ENCODE results near the gene FAXDC2. TPM values are rescaled to one million over a fixed set of nuclear protein-coding genes. Genes with fewer than 3 reads are reported as not detected.

The FAXDC2 gene
- total RNA-seq, 1 experiment from 2014 or later: 0.39 TPM

DNA sequence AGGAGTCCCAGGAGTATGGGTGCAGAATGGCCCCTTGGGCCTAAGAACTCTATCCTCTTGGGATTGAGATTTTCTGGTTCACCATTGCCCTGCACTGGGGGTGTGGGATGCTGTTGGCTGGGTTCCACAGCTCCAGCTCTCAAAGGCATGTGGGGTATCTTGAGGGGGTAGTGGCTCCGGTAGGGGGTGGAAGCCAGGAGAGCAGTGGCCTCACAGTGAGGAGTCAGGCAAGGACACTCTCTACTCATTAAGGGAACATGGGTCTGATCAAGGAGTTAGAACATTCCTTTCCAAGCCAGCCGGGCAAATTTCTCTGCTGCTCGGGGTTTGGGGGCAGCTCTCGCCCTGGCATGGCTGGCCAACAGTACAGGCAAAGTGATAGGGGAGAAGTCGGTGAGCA is 62.2 kb downstream of the FAXDC2 start:
- no peaks in the 10 kb centered on the region for H3K27me3 ChIP-seq (ENCODE audit: control insufficient read depth, insufficient read depth, low read length)
- H3K4me1 ChIP-seq (ENCODE audit: control insufficient read depth, insufficient read depth, low read length): peaks cover 23% of the 10 kb centered on the region
- H3K27ac ChIP-seq (ENCODE audit: low read length): no peak overlapping the region
- no peaks in the 10 kb centered on the region for H3K9me3 ChIP-seq (ENCODE audit: control insufficient read depth, insufficient read depth, low read depth, low read length)
- POLR2A ChIA-PET: no interaction called here
- no TSS peak for BruUV-seq (replicated peaks)
- CTCF ChIA-PET: no interaction called here
- DNase-seq (ENCODE audit: low read depth, low spot score) (no peak), ATAC-seq (no peak)
- in situ Hi-C loops (cut with HindIII; ENCODE audit: low pct_unique_long_range_greater_than_20kb, low sequenced_read_pairs) (no loop called here), intact Hi-C loops (cut with micrococcal nuclease; ENCODE audit: unreplicated experiment) (no loop called here)
- peaks cover 10% of the 10 kb centered on the region for H3K36me3 ChIP-seq (ENCODE audit: control insufficient read depth, insufficient read depth, low read length)
- no peak overlapping the region for H3K4me3 ChIP-seq (ENCODE audit: low read depth in 2 of 2, low read length in 2 of 2)
- no peak for TF ChIP-seq TCF7L2 (IDR thresholded peaks at IDR 0.05; ENCODE audit: low read depth, low read length)
- TF ChIP-seq SIN3A (IDR thresholded peaks at IDR 0.05; ENCODE audit: borderline replicate concordance, insufficient read depth, low read depth, low read length): no peak

- intact Hi-C loops (cut with micrococcal nuclease; ENCODE audit: unreplicated experiment) (no loop called here), in situ Hi-C loops (cut with HindIII; ENCODE audit: low pct_unique_long_range_greater_than_20kb, low sequenced_read_pairs) (no loop called here)
- ChIA-PET CTCF (interaction anchor here (0.6 kb wide), 1 partner anchor 356 kb away, joined by 3 read pairs; no protein-coding TSS in a partner anchor), POLR2A (no interaction called here)
- no peak for ATAC-seq
- TF ChIP-seq SIN3A (IDR thresholded peaks at IDR 0.05; ENCODE audit: borderline replicate concordance, insufficient read depth, low read depth, low read length): no peak
- TF ChIP-seq POLR2AphosphoS5 (IDR thresholded peaks at IDR 0.05; ENCODE audit: low read depth, low read length): no peak
- no peak for TF ChIP-seq TCF7L2 (IDR thresholded peaks at IDR 0.05; ENCODE audit: low read depth, low read length)
- no peak for TF ChIP-seq REST (IDR thresholded peaks at IDR 0.05; ENCODE audit: insufficient read depth in 1 of 2, low read depth in 2 of 2, low read length in 1 of 2)
- TF ChIP-seq CTCF (IDR thresholded peaks at IDR 0.05): no peak
- Histone ChIP-seq H3K4me3 (ENCODE audit: low read depth in 2 of 2, low read length in 2 of 2) (no peak overlapping the region), H3K36me3 (ENCODE audit: control insufficient read depth, insufficient read depth, low read length) (no peaks in the 10 kb centered on the region), H3K4me1 (ENCODE audit: control insufficient read depth, insufficient read depth, low read length) (peaks cover 37% of the 10 kb centered on the region), H3K27me3 (ENCODE audit: control insufficient read depth, insufficient read depth, low read length) (no peaks in the 10 kb centered on the region), H3K27ac (ENCODE audit: low read length) (no peak overlapping the region), H3K9me3 (ENCODE audit: control insufficient read depth, insufficient read depth, low read depth, low read length) (no peaks in the 10 kb centered on the region)
- no TSS peak for BruUV-seq (replicated peaks)
- no peak for DNase-seq (ENCODE audit: low read depth, low spot score)
Observed at GRCh38 chr5:154786414-154786813, 64.0 kb downstream of the FAXDC2 start.

- TSS peak; percentile 29 for BruUV-seq (replicated peaks)
- no peaks in the 10 kb centered on the region for H3K9me3 ChIP-seq (ENCODE audit: control insufficient read depth, insufficient read depth, low read depth, low read length)
- ChIA-PET CTCF (no interaction called here), POLR2A (interaction anchor here (0.6 kb wide), 1 partner anchor 683 kb away, joined by 4 read pairs; no protein-coding TSS in a partner anchor)
- no peak for DNase-seq (ENCODE audit: low read depth, low spot score)
- in situ Hi-C loops (cut with HindIII; ENCODE audit: low pct_unique_long_range_greater_than_20kb, low sequenced_read_pairs): no loop called here
- intact Hi-C loops (cut with micrococcal nuclease; ENCODE audit: unreplicated experiment): no loop called here
- no peak for ATAC-seq
- H3K4me1 ChIP-seq (ENCODE audit: control insufficient read depth, insufficient read depth, low read length): peaks cover 42% of the 10 kb centered on the region
- no peak overlapping the region for H3K4me3 ChIP-seq (ENCODE audit: low read depth in 2 of 2, low read length in 2 of 2)
- H3K36me3 ChIP-seq (ENCODE audit: control insufficient read depth, insufficient read depth, low read length): no peaks in the 10 kb centered on the region
- H3K27ac ChIP-seq (ENCODE audit: low read length): no peak overlapping the region
- TF ChIP-seq SIN3A (IDR thresholded peaks at IDR 0.05; ENCODE audit: borderline replicate concordance, insufficient read depth, low read depth, low read length) (no peak), POLR2AphosphoS5 (IDR thresholded peaks at IDR 0.05; ENCODE audit: low read depth, low read length) (no peak), TCF7L2 (IDR thresholded peaks at IDR 0.05; ENCODE audit: low read depth, low read length) (no peak), REST (IDR thresholded peaks at IDR 0.05; ENCODE audit: insufficient read depth in 1 of 2, low read depth in 2 of 2, low read length in 1 of 2) (no peak)
- no peaks in the 10 kb centered on the region for H3K27me3 ChIP-seq (ENCODE audit: control insufficient read depth, insufficient read depth, low read length)
Observed at GRCh38 chr5:154784856-154785255, 65.5 kb downstream of the FAXDC2 start.
